ENCODE data around the gene PRODH2. TPM values are rescaled to one million over a fixed set of nuclear protein-coding genes. Genes with fewer than 3 reads are reported as not detected.
A peak's percentile ranks its signal among the peaks of the same experiment; 100 is the strongest.

The PRODH2 gene
- total RNA-seq, 4 donors from 2014 or later, result 0.13 TPM; not detected in 3

- Histone ChIP-seq H3K4me3 (no peak overlapping the region), H3K4me1 (peaks cover 0 to 3% of the 10 kb centered on the region in 2 donors), H3K36me3 (no peaks in the 10 kb centered on the region), H3K27me3 (peaks cover 65 to 75% (median 68%) of the 10 kb centered on the region in 3 donors), H3K9me3 (no peaks in the 10 kb centered on the region), H3K27ac (no peak overlapping the region)
- DNase-seq, result no peak
- in situ Hi-C loops (cut with MboI; ENCODE audit: low sequenced_read_pairs in 4 of 4), result no loop called here
- no peak for ATAC-seq
- intact Hi-C loops (cut with DNase I; ENCODE audit: low total_unique reads), result no loop called here
- TF ChIP-seq POLR2A (IDR thresholded peaks at IDR 0.05), result no peak
- no peak for TF ChIP-seq CTCF (IDR thresholded peaks at IDR 0.05 in 4 of 5, conservative IDR thresholded peaks at IDR 0.05 in 1 of 5)
These were observed 35.3 kb upstream of the PRODH2 start for GRCh38 chr19:35847911-35848310.

- H3K27me3 ChIP-seq, result peaks cover 66 to 72% (median 67%) of the 10 kb centered on the region in 3 donors
- peaks cover 0 to 3% of the 10 kb centered on the region in 2 donors for H3K4me1 ChIP-seq
- no peak for DNase-seq
- no peak for TF ChIP-seq POLR2A (IDR thresholded peaks at IDR 0.05)
- TF ChIP-seq CTCF (IDR thresholded peaks at IDR 0.05 in 4 of 5, conservative IDR thresholded peaks at IDR 0.05 in 1 of 5), result no peak
- in situ Hi-C loops (cut with MboI; ENCODE audit: low sequenced_read_pairs in 4 of 4) (no loop called here), intact Hi-C loops (cut with DNase I; ENCODE audit: low total_unique reads) (no loop called here)
- H3K36me3 ChIP-seq, result no peaks in the 10 kb centered on the region
- H3K4me3 ChIP-seq, result peak overlapping the region in 1 of 4 donors; percentile 31
- no peak overlapping the region for H3K27ac ChIP-seq
- no peaks in the 10 kb centered on the region for H3K9me3 ChIP-seq
- no peak for ATAC-seq
These were observed 33.5 kb upstream of the PRODH2 start for GRCh38 chr19:35846038-35846668.

- in situ Hi-C loops (cut with MboI; ENCODE audit: low sequenced_read_pairs in 4 of 4) (no loop called here), intact Hi-C loops (cut with DNase I; ENCODE audit: low total_unique reads) (no loop called here)
- TF ChIP-seq CTCF (IDR thresholded peaks at IDR 0.05 in 4 of 5, conservative IDR thresholded peaks at IDR 0.05 in 1 of 5) (no peak), POLR2A (IDR thresholded peaks at IDR 0.05) (no peak)
- H3K36me3 ChIP-seq, result no peaks in the 10 kb centered on the region
- DNase-seq, result no peak
- no peak overlapping the region for H3K27ac ChIP-seq
- H3K27me3 ChIP-seq, result peaks cover 63 to 67% (median 66%) of the 10 kb centered on the region in 3 donors
- H3K9me3 ChIP-seq, result no peaks in the 10 kb centered on the region
- peak overlapping the region in 2 of 4 donors; percentile 3 to 31 for H3K4me3 ChIP-seq
- H3K4me1 ChIP-seq, result peaks cover 0 to 3% of the 10 kb centered on the region in 2 donors
- no peak for ATAC-seq
These were observed 32.8 kb upstream of the PRODH2 start for GRCh38 chr19:35845215-35846037.

- Histone ChIP-seq H3K4me1 (peaks cover 0 to 3% of the 10 kb centered on the region in 2 donors), H3K27me3 (peaks cover 59 to 63% (median 59%) of the 10 kb centered on the region in 3 donors), H3K27ac (no peak overlapping the region), H3K4me3 (no peak overlapping the region), H3K9me3 (no peaks in the 10 kb centered on the region), H3K36me3 (no peaks in the 10 kb centered on the region)
- TF ChIP-seq POLR2A (IDR thresholded peaks at IDR 0.05) (no peak), CTCF (IDR thresholded peaks at IDR 0.05 in 4 of 5, conservative IDR thresholded peaks at IDR 0.05 in 1 of 5) (no peak)
- intact Hi-C loops (cut with DNase I; ENCODE audit: low total_unique reads), result no loop called here
- no peak for ATAC-seq
- DNase-seq, result no peak
- in situ Hi-C loops (cut with MboI; ENCODE audit: low sequenced_read_pairs in 4 of 4), result no loop called here
These were observed 32.0 kb upstream of the PRODH2 start for GRCh38 chr19:35844482-35845214.
